ENCODE results near the gene CD300C. TPM values are rescaled to one million over a fixed set of nuclear protein-coding genes. Genes with fewer than 3 reads are reported as not detected.
"Not testable (repeated sequence)": the region's sequence is repeated elsewhere in the genome, so short reads cannot be mapped to it uniquely, and the experiment has no call there.

CD300C gene
- total RNA-seq, 1 experiment from 2014 or later: not detected

DNA sequence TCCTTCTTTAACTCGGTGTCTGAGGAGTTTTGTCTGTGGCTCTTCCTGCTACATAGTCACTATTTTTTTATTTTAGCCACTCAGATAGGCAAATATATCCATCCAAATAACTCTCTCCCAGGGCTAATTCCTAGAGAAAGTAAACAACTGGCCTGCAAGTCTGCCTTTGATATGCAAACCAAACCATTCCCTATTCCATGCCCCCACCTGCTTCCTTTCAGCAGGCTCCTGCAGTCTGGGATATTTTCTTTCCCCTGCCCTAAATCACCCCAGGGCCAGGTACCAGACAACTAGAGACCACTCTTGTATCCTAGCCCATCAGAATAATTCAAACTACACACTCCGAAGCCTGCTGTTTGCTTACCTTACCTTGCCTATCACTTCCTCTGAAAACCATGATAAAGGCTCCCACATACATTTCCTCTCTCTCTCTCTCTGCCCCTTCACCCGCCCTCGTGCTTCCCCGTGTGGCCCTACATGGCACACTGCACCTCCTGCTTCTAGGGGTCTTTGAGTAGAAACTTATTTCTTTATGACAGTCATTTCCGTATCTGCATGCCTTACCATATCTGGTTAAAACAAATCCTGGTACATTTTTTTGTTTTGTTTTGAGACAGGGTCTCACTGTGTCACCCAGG is 13.1 kb upstream of the CD300C start:
- Histone ChIP-seq H3K9me3 (ENCODE audit: control insufficient read depth, insufficient read depth, low read depth, low read length) (no peaks in the 10 kb centered on the region), H3K4me3 (ENCODE audit: low read depth in 2 of 2, low read length in 2 of 2) (no peak overlapping the region), H3K4me1 (ENCODE audit: control insufficient read depth, insufficient read depth, low read length) (no peaks in the 10 kb centered on the region), H3K27ac (ENCODE audit: low read length) (no peak overlapping the region), H3K27me3 (ENCODE audit: control insufficient read depth, insufficient read depth, low read length) (peaks cover 5% of the 10 kb centered on the region; the same call in 1 of the 2 replicates), H3K36me3 (ENCODE audit: control insufficient read depth, insufficient read depth, low read length) (no peaks in the 10 kb centered on the region)
- in situ Hi-C loops (cut with HindIII; ENCODE audit: low pct_unique_long_range_greater_than_20kb, low sequenced_read_pairs): no loop called here
- DNase-seq (ENCODE audit: low read depth, low spot score) (no peak), ATAC-seq (no peak)
- POLR2A ChIA-PET: no interaction called here
- TF ChIP-seq SIN3A (IDR thresholded peaks at IDR 0.05; ENCODE audit: borderline replicate concordance, insufficient read depth, low read depth, low read length): no peak
- TF ChIP-seq POLR2AphosphoS5 (IDR thresholded peaks at IDR 0.05; ENCODE audit: low read depth, low read length): no peak
- TF ChIP-seq, protein P1, sequence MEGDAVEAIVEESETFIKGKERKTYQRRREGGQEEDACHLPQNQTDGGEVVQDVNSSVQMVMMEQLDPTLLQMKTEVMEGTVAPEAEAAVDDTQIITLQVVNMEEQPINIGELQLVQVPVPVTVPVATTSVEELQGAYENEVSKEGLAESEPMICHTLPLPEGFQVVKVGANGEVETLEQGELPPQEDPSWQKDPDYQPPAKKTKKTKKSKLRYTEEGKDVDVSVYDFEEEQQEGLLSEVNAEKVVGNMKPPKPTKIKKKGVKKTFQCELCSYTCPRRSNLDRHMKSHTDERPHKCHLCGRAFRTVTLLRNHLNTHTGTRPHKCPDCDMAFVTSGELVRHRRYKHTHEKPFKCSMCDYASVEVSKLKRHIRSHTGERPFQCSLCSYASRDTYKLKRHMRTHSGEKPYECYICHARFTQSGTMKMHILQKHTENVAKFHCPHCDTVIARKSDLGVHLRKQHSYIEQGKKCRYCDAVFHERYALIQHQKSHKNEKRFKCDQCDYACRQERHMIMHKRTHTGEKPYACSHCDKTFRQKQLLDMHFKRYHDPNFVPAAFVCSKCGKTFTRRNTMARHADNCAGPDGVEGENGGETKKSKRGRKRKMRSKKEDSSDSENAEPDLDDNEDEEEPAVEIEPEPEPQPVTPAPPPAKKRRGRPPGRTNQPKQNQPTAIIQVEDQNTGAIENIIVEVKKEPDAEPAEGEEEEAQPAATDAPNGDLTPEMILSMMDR (IDR thresholded peaks at IDR 0.05): no peak
- TF ChIP-seq, protein P2, sequence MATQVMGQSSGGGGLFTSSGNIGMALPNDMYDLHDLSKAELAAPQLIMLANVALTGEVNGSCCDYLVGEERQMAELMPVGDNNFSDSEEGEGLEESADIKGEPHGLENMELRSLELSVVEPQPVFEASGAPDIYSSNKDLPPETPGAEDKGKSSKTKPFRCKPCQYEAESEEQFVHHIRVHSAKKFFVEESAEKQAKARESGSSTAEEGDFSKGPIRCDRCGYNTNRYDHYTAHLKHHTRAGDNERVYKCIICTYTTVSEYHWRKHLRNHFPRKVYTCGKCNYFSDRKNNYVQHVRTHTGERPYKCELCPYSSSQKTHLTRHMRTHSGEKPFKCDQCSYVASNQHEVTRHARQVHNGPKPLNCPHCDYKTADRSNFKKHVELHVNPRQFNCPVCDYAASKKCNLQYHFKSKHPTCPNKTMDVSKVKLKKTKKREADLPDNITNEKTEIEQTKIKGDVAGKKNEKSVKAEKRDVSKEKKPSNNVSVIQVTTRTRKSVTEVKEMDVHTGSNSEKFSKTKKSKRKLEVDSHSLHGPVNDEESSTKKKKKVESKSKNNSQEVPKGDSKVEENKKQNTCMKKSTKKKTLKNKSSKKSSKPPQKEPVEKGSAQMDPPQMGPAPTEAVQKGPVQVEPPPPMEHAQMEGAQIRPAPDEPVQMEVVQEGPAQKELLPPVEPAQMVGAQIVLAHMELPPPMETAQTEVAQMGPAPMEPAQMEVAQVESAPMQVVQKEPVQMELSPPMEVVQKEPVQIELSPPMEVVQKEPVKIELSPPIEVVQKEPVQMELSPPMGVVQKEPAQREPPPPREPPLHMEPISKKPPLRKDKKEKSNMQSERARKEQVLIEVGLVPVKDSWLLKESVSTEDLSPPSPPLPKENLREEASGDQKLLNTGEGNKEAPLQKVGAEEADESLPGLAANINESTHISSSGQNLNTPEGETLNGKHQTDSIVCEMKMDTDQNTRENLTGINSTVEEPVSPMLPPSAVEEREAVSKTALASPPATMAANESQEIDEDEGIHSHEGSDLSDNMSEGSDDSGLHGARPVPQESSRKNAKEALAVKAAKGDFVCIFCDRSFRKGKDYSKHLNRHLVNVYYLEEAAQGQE (IDR thresholded peaks at IDR 0.05; ENCODE audit: insufficient read depth in 1 of 2, low read depth in 2 of 2, low read length in 1 of 2): no peak
- no peak for TF ChIP-seq TCF7L2 (IDR thresholded peaks at IDR 0.05; ENCODE audit: low read depth, low read length)
- intact Hi-C loops (cut with micrococcal nuclease; ENCODE audit: unreplicated experiment): no loop called here
- CTCF ChIA-PET: no interaction called here
- no TSS peak for BruUV-seq (replicated peaks)

DNA sequence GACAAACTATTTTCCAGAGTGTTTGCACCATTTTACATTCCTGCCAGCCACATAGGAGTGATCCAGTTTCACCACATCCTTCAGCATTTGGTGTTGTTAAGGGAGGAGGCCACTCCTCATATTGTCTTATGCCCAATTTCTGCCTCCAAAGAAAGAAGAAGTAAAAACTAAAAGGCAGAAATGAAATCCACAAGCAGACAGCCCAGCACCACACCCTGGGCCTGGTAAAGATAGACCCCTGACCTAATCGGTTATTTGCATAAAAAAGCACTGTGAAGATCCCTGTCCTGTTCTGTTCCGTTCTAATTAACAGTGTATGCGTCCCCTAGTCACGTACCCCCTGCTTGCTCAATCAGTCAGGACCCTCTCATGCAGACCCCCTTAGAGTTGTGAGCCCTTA is 12.5 kb upstream of the CD300C start:
- H3K27ac ChIP-seq (ENCODE audit: low read length); ATAC-seq; H3K4me1 ChIP-seq (ENCODE audit: control insufficient read depth, insufficient read depth, low read length); POLR2A ChIA-PET; BruUV-seq (replicated peaks); H3K27me3 ChIP-seq (ENCODE audit: control insufficient read depth, insufficient read depth, low read length); in situ Hi-C loops (cut with HindIII; ENCODE audit: low pct_unique_long_range_greater_than_20kb, low sequenced_read_pairs); H3K36me3 ChIP-seq (ENCODE audit: control insufficient read depth, insufficient read depth, low read length); CTCF ChIA-PET; H3K4me3 ChIP-seq (ENCODE audit: low read depth in 2 of 2, low read length in 2 of 2); DNase-seq (ENCODE audit: low read depth, low spot score); intact Hi-C loops (cut with micrococcal nuclease; ENCODE audit: unreplicated experiment); H3K9me3 ChIP-seq (ENCODE audit: control insufficient read depth, insufficient read depth, low read depth, low read length): not testable (repeated sequence)

DNA sequence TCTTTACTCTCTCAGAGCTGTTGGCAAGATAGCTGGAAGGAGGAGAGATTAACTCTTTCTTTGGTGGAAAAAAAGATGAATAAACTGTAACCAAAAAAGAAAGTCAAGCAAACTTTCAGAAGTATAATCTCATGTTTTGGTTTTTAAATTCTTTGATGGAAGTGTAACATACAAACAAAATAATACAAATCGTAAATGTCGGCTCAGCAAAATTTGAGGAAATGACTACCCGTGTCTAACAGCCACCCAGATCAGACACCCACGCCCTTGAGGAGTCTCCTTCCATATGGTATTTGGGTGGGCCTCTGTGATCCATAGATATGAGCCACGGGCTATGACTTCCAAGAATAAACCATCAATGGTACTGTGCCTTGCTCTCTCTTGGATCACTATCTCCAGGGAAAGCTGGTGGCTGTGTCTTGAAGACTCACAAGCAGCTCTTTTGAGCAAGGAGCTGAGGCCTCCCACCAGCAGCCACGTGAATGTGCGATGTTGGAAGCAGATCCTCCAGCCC is 9.6 kb upstream of the CD300C start:
- ChIA-PET POLR2A (no interaction called here), CTCF (no interaction called here)
- H3K27ac ChIP-seq (ENCODE audit: low read length): no peak overlapping the region
- H3K4me3 ChIP-seq (ENCODE audit: low read depth in 2 of 2, low read length in 2 of 2): no peak overlapping the region
- ATAC-seq (no peak), DNase-seq (ENCODE audit: low read depth, low spot score) (no peak)
- intact Hi-C loops (cut with micrococcal nuclease; ENCODE audit: unreplicated experiment): no loop called here
- H3K4me1 ChIP-seq (ENCODE audit: control insufficient read depth, insufficient read depth, low read length): no peaks in the 10 kb centered on the region
- no peaks in the 10 kb centered on the region for H3K36me3 ChIP-seq (ENCODE audit: control insufficient read depth, insufficient read depth, low read length)
- in situ Hi-C loops (cut with HindIII; ENCODE audit: low pct_unique_long_range_greater_than_20kb, low sequenced_read_pairs): no loop called here
- H3K9me3 ChIP-seq (ENCODE audit: control insufficient read depth, insufficient read depth, low read depth, low read length): no peaks in the 10 kb centered on the region
- TF ChIP-seq TCF7L2 (IDR thresholded peaks at IDR 0.05; ENCODE audit: low read depth, low read length) (no peak), SIN3A (IDR thresholded peaks at IDR 0.05; ENCODE audit: borderline replicate concordance, insufficient read depth, low read depth, low read length) (no peak), POLR2AphosphoS5 (IDR thresholded peaks at IDR 0.05; ENCODE audit: low read depth, low read length) (no peak)
- TF ChIP-seq, protein P2 (IDR thresholded peaks at IDR 0.05; ENCODE audit: insufficient read depth in 1 of 2, low read depth in 2 of 2, low read length in 1 of 2): no peak
- TF ChIP-seq, protein P1 (IDR thresholded peaks at IDR 0.05): no peak
- 0 out of 2 replicates have a peak, but pooled peaks cover 2% of the 10 kb centered on the region for H3K27me3 ChIP-seq (ENCODE audit: control insufficient read depth, insufficient read depth, low read length)
- no TSS peak for BruUV-seq (replicated peaks)
